Measurements from ENCODE around the gene CTTNBP2NL.
"Not testable (repeated sequence)": the region's sequence is repeated elsewhere in the genome, so short reads cannot be mapped to it uniquely, and the experiment has no call there.

CTTNBP2NL gene

DNA sequence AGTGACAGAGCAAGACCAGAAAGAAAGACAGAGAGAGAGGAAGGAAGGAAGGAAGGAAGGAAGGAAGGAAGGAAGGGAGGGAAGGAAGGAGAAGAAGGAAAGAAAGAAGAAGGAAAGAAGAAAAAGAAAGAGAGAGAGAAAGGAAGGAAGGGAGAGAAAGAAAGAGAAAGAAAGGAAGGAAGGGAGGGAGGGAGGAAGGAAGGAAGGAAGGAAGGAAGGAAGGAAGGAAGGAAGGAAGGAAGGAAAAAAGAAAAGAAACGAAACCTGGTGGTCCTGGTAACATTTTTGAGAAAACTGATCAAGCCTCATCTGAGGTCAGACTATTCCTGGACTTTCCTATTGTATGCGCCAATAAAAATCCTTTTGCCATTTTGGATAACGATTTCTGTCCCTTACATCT, 8.2 kb upstream of the CTTNBP2NL start:
- no peak for DNase-seq

GRCh38 chr1:112388436-112388835, 7.6 kb upstream of the CTTNBP2NL start:
- no peak for DNase-seq

DNA sequence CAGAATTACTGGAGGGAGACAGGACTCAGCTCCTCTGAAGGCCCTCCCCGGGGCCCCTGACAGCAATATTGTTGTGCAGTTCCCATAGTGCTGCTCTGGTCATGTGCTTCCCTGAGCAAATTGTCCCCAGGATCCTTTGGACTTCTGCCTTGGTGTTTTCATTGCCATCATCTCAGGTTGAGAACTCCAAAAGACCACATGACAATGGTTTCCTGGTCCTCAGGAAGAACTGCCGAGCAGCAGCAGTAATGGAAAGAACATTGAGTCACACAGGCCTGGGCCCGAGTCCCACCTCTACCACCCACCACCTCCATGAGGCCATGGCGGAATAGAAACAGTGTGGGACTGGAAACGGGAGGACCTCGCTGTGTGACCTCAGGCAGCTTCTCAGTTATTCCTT, 6.3 kb upstream of the CTTNBP2NL start:
- DNase-seq: no peak

DNA sequence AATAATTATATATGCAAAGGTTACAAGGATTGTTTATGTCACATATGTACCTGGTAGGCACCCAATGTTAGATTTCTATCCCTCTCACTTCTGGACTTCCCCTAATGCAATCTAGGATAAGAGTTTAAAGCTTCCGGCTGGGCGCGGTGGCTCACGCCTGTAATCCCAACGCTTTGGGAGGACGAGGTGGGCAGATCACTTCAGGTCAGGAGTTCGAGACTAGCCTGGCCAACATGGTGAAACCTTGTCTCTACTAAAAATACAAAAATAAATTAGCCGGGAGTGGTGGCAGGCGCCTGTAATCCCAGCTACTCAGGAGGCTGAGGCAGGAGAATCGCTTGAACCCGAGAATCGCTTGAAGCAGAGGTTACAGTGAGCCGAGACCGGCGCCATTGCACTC, 5.7 kb upstream of the CTTNBP2NL start:
- not testable (repeated sequence) for DNase-seq

DNA sequence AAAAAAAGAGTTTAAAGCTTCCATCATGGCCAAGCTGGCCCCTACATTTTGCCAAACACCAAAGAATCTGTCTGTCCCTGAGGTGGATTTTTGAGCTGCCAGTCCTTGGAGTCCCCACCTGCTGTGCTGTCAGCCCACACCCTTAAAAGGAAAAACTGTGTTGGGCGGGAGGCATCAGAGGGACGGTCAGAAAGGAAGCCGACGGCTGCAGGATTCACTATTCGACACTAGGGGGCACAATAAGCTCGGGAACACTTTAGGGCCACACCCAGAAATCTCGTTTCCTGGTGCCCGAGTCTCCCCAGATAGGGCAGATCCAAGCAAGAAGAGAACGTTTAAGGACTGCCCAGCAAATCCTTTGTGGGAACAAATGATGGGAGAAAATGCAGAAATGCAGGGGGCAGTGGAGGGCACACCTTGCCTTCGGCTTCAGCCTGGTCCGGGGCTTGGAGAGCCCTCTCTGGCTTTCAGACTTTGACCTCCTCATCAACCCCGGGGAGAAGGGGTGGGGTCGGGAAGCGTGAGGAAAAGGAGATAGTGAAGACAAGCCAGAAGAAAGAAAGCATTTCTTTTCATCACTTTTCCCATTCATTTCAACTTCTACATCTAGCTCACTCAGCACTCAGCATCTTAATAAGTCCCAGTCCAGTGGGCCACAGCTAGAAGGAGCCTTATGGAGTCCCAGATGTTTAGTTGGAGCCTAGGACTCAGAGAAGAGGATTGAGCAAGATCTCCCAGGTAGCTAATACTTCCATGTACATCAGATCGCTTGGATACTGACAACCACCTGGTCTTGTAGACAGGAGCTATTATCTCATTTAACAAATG, 5.0 kb upstream of the CTTNBP2NL start:
- DNase-seq: peak; percentile 91

DNA sequence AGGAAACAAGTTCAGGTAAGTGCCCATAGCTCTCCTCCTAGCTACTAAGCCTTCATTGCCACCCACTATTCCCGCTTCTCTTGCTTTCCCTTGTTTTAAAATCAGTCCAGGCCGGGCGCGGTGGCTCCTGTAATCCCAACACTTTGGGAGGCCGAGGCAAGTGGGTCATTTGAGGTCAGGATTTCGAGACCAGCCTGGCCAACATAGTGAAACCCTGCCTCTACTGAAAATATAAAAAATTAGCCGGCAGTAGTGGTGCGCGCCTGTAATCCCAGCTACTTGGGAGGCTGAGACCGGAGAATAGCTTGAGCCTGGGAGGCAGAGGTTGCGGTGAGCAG, 4.4 kb upstream of the CTTNBP2NL start:
- no peak for DNase-seq

GRCh38 chr1:112393631-112393974, 2.4 kb upstream of the CTTNBP2NL start:
- no peak for DNase-seq

DNA sequence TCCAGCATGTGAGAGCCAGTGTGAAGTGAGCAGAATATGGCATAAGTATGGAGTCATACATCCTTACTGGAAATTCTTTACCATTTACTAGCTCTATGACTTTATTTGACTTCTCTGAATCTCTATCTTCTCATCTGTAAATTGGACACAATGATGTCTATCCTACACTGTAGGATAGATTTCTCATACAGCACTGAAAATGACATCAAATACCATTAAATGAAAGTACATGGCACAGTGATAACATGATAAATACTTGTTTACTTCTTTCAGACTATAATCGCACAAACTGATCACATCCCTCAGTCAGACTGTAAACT, 1.3 kb upstream of the CTTNBP2NL start:
- DNase-seq: no peak

- DNase-seq: no peak
These were observed 676 bp upstream of the CTTNBP2NL start for GRCh38 chr1:112395256-112395820.

GRCh38 chr1:112396653-112397471, 848 bp downstream of the CTTNBP2NL start:
- no peak for DNase-seq

- DNase-seq: no peak
These were observed 1.8 kb downstream of the CTTNBP2NL start for GRCh38 chr1:112397841-112398240.

DNA sequence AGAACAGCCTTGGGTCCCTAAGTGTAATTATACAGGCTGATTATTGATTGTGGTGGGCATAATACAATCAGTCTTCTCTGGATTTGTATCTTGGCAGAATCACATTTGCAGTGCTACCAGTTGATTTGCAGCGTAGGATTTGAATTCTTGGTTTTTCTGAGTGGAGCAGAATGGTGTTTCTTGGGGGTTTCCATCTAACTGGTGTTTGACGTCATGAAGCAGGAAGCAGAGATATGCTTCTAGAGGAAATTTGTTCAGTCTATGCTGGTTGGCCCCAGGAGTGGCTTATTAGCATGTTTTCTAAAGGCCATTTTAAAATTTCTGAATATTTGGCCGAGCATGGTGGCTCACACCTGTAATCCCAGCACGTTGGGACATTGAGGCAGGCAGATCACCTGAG, 3.4 kb downstream of the CTTNBP2NL start:
- DNase-seq: no peak

DNA sequence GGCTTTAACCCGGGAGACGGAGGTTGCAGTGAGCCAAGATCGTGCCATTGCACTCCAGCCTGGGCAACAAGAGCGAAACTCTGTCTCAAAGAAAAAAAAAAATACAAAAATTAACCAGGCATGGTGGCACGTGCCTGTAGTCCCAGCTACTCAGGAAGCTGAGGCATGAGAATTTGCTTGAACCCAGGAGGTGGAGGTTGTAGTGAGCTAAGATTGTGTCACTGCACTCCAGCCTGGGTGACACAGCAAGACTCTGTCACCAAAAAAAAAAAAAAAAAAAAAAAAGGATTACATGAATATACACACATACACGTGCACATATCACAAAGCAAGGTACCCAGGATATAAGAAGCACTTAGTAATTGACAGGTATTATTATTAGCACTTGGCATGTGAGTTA, 4.7 kb downstream of the CTTNBP2NL start:
- not testable (repeated sequence) for DNase-seq

DNA sequence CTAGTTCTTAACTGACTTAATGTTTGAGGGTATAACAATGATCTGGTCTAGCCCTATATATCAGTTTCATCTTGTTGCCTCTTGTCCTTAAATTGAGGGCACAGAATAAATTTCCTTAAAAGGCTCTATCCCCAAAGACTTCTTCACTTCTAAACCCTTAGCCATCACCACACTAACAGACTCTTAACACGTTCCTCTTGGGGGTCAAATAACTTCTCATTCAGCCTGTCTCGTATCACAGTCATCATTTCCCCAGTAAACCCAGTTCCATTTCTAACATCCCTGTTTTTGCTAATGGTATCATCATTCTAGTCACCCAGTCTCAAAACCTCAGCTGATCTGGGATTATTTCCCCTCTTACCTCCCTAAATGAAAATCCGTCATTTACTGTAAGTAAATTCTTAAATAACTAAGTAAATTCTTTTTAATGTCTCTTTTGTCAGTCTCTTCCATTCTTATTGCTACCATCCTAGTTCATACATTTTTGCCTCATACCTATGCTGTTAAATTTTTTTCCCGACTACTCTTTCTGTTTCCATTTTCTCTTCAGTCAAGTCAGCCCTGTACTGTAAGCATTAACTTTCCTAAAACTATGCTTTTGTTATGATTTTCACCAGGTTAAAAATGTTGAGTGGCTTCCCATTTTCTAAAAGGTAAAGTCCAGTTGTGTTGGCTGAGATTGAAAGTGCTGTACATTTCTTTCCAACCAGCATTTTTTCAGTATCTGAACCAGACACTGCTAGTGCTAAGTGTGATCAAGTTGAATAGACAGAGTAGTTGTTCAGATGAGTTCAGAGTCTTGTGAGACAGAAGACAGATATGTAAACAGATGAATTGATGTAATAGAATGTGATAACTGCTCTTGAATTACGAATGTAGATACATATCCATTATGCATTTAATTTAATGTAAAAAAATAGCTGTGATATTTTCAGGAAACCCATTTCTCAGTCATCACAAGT, 6.9 kb downstream of the CTTNBP2NL start:
- DNase-seq: no peak

DNA sequence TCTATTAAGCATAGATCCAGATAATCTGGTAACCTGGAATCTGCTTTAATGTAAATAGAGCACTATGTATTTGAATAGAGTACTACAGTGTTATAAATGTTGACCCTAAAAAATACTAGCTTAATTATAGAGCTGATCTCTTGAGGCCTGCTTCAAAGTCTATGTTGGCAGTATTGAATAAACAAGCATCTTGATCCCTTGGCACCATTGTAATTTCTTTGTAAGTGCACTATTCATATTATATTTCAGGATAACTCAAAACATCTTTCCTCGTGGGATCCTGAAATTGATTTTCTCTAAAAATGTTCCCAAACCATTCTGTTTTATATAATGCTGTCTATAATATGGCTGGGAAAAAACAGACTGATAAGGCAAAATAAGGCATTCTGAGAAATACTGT, 10.8 kb downstream of the CTTNBP2NL start:
- DNase-seq: no peak

DNA sequence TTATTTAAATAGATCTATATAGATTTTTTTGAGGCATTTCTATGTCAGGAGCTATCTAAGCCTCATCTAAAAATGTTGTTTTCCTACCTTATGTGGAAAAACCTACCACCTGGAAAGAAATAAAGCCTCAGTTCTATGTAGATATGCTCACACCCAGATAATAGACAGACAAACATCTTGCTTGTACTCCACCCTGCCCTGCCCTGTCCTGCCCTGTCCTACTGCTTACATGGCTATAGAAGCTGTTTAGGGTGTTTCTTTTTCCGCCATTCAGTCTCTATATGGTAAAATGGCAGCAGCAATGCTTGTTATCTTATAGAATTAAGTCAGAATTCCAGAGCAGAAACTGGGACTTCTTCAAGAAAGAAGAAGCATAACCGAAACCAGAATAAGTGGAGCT, 13.4 kb downstream of the CTTNBP2NL start:
- no peak for DNase-seq

DNA sequence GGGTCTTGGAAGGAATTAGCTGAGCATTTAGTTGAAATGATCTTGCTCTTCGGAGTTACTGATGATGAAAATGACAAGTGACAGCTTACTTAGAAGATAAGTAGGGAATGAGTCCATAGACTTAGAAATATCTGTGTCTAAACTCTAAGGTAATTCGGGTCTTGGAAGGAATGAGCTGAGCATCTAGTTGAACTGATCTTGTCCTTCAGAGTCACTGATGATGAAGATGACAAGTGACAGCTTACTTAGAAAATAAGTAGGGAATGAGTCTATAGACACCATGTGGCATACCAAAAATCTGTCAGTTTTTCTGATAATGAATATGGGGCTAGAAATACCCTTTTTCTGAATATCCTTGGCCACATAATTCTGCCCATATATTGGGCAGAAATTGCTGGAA, 14.7 kb downstream of the CTTNBP2NL start:
- DNase-seq: no peak

GRCh38 chr1:112417271-112417670, 21.3 kb downstream of the CTTNBP2NL start:
- DNase-seq: no peak

DNA sequence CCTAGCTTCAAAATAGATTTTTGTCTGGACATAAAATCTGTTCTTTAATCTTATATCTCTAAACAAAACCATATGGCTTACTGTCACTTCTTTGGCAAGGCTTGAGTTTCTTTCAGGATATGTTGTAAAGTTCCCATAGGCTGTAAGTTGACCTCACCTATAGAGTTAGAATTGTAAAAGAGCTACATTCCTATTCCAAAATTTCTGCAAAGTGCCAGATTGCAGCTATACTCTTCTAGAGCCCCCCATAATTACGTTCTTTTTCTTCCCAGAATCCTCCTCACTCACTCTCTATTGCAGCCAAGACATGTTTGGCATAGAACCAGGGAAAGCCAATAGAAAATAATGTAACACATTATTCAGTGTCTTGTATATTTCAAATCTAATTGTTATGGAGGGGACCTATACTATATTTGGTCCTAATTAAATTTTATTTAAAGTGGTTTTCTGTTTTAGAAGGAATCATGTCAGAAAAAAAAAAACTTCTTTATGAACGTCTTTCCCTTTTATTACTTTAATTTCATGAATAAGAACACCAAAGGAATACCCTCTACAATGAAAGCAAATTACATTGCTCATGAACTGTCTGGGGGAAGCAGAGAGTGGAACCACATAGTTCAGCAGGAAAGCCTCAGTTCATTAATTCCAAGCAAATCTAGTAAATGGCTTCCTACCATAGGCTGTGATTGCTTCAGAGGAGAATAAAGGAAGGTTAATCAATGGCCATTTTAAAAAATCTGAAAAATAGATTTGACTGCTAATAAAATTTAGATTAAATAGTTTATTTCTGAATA, 22.3 kb downstream of the CTTNBP2NL start:
- DNase-seq: no peak

DNA sequence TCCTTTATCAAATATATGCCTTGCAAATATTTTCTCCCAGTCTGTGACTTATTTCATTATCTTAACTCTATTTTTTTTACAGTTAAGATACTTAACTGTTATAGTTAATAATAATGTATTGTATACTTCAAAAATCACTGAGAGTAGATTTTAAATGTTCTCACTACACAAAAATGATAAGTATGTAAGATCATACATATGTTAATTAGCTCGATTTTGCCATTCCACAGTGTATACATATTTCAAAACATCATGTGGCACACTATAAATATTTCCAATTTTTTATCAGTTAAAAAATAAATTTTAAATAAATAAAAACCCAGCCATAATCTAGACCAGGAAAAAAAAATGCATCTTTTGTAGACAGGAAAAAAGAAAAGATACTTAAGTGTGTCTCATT, 27.2 kb downstream of the CTTNBP2NL start:
- no peak for DNase-seq

DNA sequence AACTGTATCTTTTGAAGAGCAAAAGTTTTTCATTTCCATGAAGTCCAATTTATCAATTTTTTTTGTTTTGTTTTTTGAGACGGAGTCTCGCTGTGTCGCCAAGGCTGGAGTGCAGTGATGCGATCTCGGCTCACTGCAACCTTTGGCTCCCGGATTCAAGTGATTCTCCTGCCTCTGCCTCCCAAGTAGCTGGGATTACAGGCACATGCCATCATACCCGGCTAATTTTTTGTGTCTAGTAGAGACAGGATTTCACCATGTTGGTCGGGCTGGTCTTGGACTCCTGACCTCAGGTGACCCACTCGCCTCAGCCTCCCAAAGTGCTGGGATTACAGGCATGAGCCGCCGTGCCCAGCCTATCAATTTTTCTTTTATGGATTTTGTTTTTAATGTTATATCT, 27.7 kb downstream of the CTTNBP2NL start:
- not testable (repeated sequence) for DNase-seq

- DNase-seq: no peak
These were observed 33.7 kb downstream of the CTTNBP2NL start for GRCh38 chr1:112429749-112430148.
